GM18505 (cell line): ENCODE data around the gene TXNL4B.

Experiments used
- ATAC-seq: cut with Tn5 transposase; IDR thresholded peaks from one replicate; pipeline ENCODE4 v1.9.1; 2021; ENCODE audit not compliant: unreplicated experiment
- POLR2A ChIP-seq: IDR thresholded peaks from 4 replicates; pipeline ENCODE4 v1.6.1; 2011; ENCODE audit warnings: borderline replicate concordance; ENCODE audit not compliant: insufficient read depth, insufficient read length; ENCODE audit errors: extremely low read depth

Gene TXNL4B

GRCh38 chr16:72093448-72094265 lies at the start of gene TXNL4B, which contains the start of gene DHX38:
TSS of gene TXNL4B (minus strand) at chr16:72093620. CDS start at chr16:72090749, 2,871 bp downstream.
TSS of gene DHX38 (plus strand) at chr16:72093847. CDS start at chr16:72096158, 2,311 bp downstream.
- peak; percentile 98 for ATAC-seq
- peak; percentile 75 for TF ChIP-seq POLR2A

GRCh38 chr16:72142476-72142875 lies 49.1 kb upstream of the TXNL4B start:
- no peak for TF ChIP-seq POLR2A
- ATAC-seq: no peak

- TF ChIP-seq POLR2A: no peak
- no peak for ATAC-seq
These were observed 46.5 kb upstream of the TXNL4B start for GRCh38 chr16:72139908-72140307.

- TF ChIP-seq POLR2A: no peak
- no peak for ATAC-seq
These were observed 44.7 kb upstream of the TXNL4B start for GRCh38 chr16:72138064-72138572.

- no peak for ATAC-seq
- no peak for TF ChIP-seq POLR2A
These were observed 44.1 kb upstream of the TXNL4B start for GRCh38 chr16:72137380-72138063.

- no peak for ATAC-seq
- TF ChIP-seq POLR2A: no peak
These were observed 41.1 kb upstream of the TXNL4B start for GRCh38 chr16:72134507-72134906.

- ATAC-seq: no peak
- TF ChIP-seq POLR2A: no peak
These were observed 39.3 kb upstream of the TXNL4B start for GRCh38 chr16:72132726-72133125.

GRCh38 chr16:72131036-72131435 lies 37.6 kb upstream of the TXNL4B start:
- TF ChIP-seq POLR2A: no peak
- ATAC-seq: no peak

GRCh38 chr16:72129976-72130656 lies 36.7 kb upstream of the TXNL4B start:
- ATAC-seq: no peak
- TF ChIP-seq POLR2A: no peak

GRCh38 chr16:72128701-72129100 lies 35.3 kb upstream of the TXNL4B start:
- no peak for ATAC-seq
- no peak for TF ChIP-seq POLR2A

- no peak for ATAC-seq
- no peak for TF ChIP-seq POLR2A
These were observed 33.0 kb upstream of the TXNL4B start for GRCh38 chr16:72126429-72126765.

GRCh38 chr16:72125635-72126428 lies 32.4 kb upstream of the TXNL4B start:
- ATAC-seq: no peak
- no peak for TF ChIP-seq POLR2A
